Panc1 (cell line): ENCODE results near the gene STRN3. TPM values are rescaled to one million over a fixed set of nuclear protein-coding genes. Genes with fewer than 3 reads are reported as not detected.

Experiments used
- ATAC-seq: fragments of 200-7000 bp; cut with Tn5 transposase; 2 replicates; pipeline ENCODE4 v1.9.1; 2020; ENCODE audit warnings: mild to moderate bottlenecking, moderate library complexity
- BruUV-seq: library from RNA; stranded (reverse); fragments of 400-500 nt; replicated peaks from 2 replicates; lab custom pipeline; 2021; lab: Mats Ljungman, UMichigan
- CTCF ChIA-PET: fragments of 300-600 bp; sonication (Branson Sonifier 250); formaldehyde crosslinking; loops from one replicate; lab custom pipeline; 2022; ENCODE audit warnings: antibody characterized with exemption; lab: Charles Lee
- POLR2A ChIA-PET: fragments of 300-600 bp; sonication (Branson Sonifier 250); formaldehyde crosslinking; loops from one replicate; lab custom pipeline; 2022; ENCODE audit warnings: antibody characterized with exemption; lab: Charles Lee
- DNase-seq: peaks from one replicate; pipeline ENCODE4 v3.0.0-alpha.2; 2010; ENCODE audit warnings: low read depth, low spot score
- H3K27ac ChIP-seq: 2 replicates; pipeline ENCODE4 v1.5.1; 2011; ENCODE audit warnings: mild to moderate bottlenecking, low read length, inconsistent platforms
- H3K27me3 ChIP-seq: fragments of 200-500 bp; sonication (Bioruptor generic); 2 replicates; pipeline ENCODE4 v1.6.0; 2014; ENCODE audit warnings: low read length, inconsistent platforms; ENCODE audit not compliant: control insufficient read depth, insufficient read depth
- H3K36me3 ChIP-seq: fragments of 200-500 bp; sonication (Bioruptor generic); 2 replicates; pipeline ENCODE4 v1.5.1; 2014; ENCODE audit warnings: inconsistent platforms, mild to moderate bottlenecking, low read length, moderate library complexity; ENCODE audit not compliant: control insufficient read depth, insufficient read depth
- H3K4me1 ChIP-seq: 2 replicates; pipeline ENCODE4 v1.5.1; 2011; ENCODE audit warnings: inconsistent platforms, mild to moderate bottlenecking, low read length, moderate library complexity; ENCODE audit not compliant: control insufficient read depth, insufficient read depth
- H3K4me3 ChIP-seq, 2 experiments: 2 replicates each; pipeline ENCODE4 v1.5.1; 2011 to 2012; ENCODE audit warnings: low read depth in 2 of 2, low read length in 2 of 2, mild to moderate bottlenecking in 2 of 2, inconsistent platforms in 1 of 2, moderate library complexity in 1 of 2
- H3K9me3 ChIP-seq: fragments of 200-500 bp; sonication (Bioruptor generic); 2 replicates; pipeline ENCODE4 v1.5.1; 2014; ENCODE audit warnings: low read depth, mild to moderate bottlenecking, inconsistent platforms, low read length, moderate library complexity; ENCODE audit not compliant: control insufficient read depth, insufficient read depth
- CTCF ChIP-seq: fragments of 450-650 bp; IDR thresholded peaks from 2 replicates; pipeline ENCODE4 v1.5.1; 2017; ENCODE audit warnings: mild to moderate bottlenecking
- POLR2AphosphoS5 ChIP-seq: IDR thresholded peaks from 2 replicates; pipeline ENCODE4 v1.6.1; 2012; ENCODE audit warnings: mild to moderate bottlenecking, low read depth, low read length, moderate library complexity
- SIN3A ChIP-seq: IDR thresholded peaks from 2 replicates; pipeline ENCODE4 v1.6.1; 2012; ENCODE audit warnings: low read depth, mild to moderate bottlenecking, low read length, moderate library complexity, borderline replicate concordance; ENCODE audit not compliant: insufficient read depth
- TCF7L2 ChIP-seq: IDR thresholded peaks from 2 replicates; pipeline ENCODE4 v1.6.1; 2011; ENCODE audit warnings: mild to moderate bottlenecking, low read depth, low read length, inconsistent platforms
- in situ Hi-C: cut with HindIII; loops from 2 replicates; pipeline ENCODE4 v1.10.0; 2016; ENCODE audit warnings: low sequenced_read_pairs, low pct_unique_long_range_greater_than_20kb
- intact Hi-C: fragments of 100-400 bp; cut with micrococcal nuclease; formaldehyde crosslinking; loops from one replicate; pipeline ENCODE4 v1.10.0; 2022; ENCODE audit not compliant: unreplicated experiment
- total RNA-seq: library from RNA; stranded (reverse); gene quantifications from one replicate; pipeline ENCODE4 v1.2.1, GENCODE V29; 2021; ENCODE audit not compliant: unreplicated experiment
- TF ChIP-seq, protein P1 (sequence below), 2 experiments: IDR thresholded peaks; 2 replicates each; pipeline ENCODE4 v1.6.1; 2011 to 2012; ENCODE audit warnings: low read depth in 2 of 2, control low read depth in 1 of 2, low read length in 1 of 2, mild to moderate bottlenecking in 1 of 2, moderate library complexity in 1 of 2; ENCODE audit not compliant: insufficient read depth in 1 of 2

STRN3 gene
- total RNA-seq, 1 experiment from 2014 or later = 29.2 TPM

GRCh38 chr14:31042300-31042699, 16.1 kb upstream of the STRN3 start:
- in situ Hi-C loops = no loop called here
- intact Hi-C loops = no loop called here
- TF ChIP-seq TCF7L2 = no peak
- no peak for TF ChIP-seq SIN3A
- no peak for TF ChIP-seq CTCF
- TF ChIP-seq POLR2AphosphoS5 = no peak
- TF ChIP-seq, protein P1, sequence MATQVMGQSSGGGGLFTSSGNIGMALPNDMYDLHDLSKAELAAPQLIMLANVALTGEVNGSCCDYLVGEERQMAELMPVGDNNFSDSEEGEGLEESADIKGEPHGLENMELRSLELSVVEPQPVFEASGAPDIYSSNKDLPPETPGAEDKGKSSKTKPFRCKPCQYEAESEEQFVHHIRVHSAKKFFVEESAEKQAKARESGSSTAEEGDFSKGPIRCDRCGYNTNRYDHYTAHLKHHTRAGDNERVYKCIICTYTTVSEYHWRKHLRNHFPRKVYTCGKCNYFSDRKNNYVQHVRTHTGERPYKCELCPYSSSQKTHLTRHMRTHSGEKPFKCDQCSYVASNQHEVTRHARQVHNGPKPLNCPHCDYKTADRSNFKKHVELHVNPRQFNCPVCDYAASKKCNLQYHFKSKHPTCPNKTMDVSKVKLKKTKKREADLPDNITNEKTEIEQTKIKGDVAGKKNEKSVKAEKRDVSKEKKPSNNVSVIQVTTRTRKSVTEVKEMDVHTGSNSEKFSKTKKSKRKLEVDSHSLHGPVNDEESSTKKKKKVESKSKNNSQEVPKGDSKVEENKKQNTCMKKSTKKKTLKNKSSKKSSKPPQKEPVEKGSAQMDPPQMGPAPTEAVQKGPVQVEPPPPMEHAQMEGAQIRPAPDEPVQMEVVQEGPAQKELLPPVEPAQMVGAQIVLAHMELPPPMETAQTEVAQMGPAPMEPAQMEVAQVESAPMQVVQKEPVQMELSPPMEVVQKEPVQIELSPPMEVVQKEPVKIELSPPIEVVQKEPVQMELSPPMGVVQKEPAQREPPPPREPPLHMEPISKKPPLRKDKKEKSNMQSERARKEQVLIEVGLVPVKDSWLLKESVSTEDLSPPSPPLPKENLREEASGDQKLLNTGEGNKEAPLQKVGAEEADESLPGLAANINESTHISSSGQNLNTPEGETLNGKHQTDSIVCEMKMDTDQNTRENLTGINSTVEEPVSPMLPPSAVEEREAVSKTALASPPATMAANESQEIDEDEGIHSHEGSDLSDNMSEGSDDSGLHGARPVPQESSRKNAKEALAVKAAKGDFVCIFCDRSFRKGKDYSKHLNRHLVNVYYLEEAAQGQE (IDR thresholded peaks at IDR 0.05; ENCODE audit: insufficient read depth in 1 of 2, low read depth in 2 of 2, low read length in 1 of 2) = no peak
- CTCF ChIA-PET = interaction anchor here (0.6 kb wide), 1 partner anchor 36 kb away, joined by 6 read pairs; no protein-coding TSS in a partner anchor
- H3K4me1 ChIP-seq = no peaks in the 10 kb centered on the region
- H3K27me3 ChIP-seq = no peaks in the 10 kb centered on the region
- DNase-seq = no peak
- no peaks in the 10 kb centered on the region for H3K36me3 ChIP-seq
- no peak overlapping the region for H3K27ac ChIP-seq
- POLR2A ChIA-PET = interaction anchor here (0.7 kb wide), 1 partner anchor 13 kb away, joined by 5 read pairs; no protein-coding TSS in a partner anchor
- H3K4me3 ChIP-seq = no peak overlapping the region
- no TSS peak for BruUV-seq
- H3K9me3 ChIP-seq = no peaks in the 10 kb centered on the region
- ATAC-seq = no peak

DNA sequence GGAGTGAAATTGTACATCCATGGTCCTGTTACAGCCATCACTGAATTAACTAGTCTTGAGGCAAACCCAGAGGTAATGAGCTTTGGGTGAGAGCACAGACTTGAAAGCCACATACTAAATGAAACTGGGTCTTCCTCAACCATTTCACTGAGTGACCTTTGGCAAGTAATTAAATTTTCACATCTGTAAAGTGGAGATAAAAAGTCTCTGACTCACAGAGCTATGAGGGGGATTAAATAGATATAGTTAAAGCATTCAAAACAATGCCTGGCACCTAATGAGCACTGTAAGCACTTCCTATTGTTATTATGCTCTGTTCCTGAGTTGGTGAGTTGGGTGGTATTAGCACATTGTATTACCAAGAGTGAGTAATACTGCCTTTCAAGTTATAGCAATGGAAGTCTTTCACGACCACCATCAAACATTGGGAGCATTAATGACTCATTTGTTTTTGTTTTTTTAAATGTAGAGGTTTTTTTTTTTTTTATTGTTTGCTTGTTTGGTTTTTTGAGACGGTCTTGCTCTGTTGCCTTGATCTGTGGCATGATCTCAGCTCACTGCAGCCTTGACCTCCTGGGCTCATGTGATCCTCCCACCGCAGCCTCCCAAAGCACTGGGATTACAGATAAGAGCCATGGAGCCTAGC, 12.5 kb upstream of the STRN3 start:
- TF ChIP-seq CTCF (no peak), TCF7L2 (no peak), SIN3A (no peak), POLR2AphosphoS5 (no peak)
- TF ChIP-seq, protein P1 (IDR thresholded peaks at IDR 0.05; ENCODE audit: insufficient read depth in 1 of 2, low read depth in 2 of 2, low read length in 1 of 2) = no peak
- no peaks in the 10 kb centered on the region for H3K4me1 ChIP-seq
- no peak overlapping the region for H3K4me3 ChIP-seq
- H3K36me3 ChIP-seq = no peaks in the 10 kb centered on the region
- no peaks in the 10 kb centered on the region for H3K27me3 ChIP-seq
- ATAC-seq = no peak
- H3K27ac ChIP-seq = no peak overlapping the region
- POLR2A ChIA-PET = interaction anchor here (0.6 to 0.7 kb wide), 2 partner anchors 12 to 19 kb away, joined by 3 to 8 read pairs; partner anchors contain the start of gene STRN3
- no peaks in the 10 kb centered on the region for H3K9me3 ChIP-seq
- in situ Hi-C loops (no loop called here), intact Hi-C loops (no loop called here)
- no TSS peak for BruUV-seq
- CTCF ChIA-PET = no interaction called here
- DNase-seq = no peak
